Measurements from ENCODE around the gene NCR1. TPM values are rescaled to one million over a fixed set of nuclear protein-coding genes. Genes with fewer than 3 reads are reported as not detected.
"Not testable (repeated sequence)": the region's sequence is repeated elsewhere in the genome, so short reads cannot be mapped to it uniquely, and the experiment has no call there.

NCR1 gene
- total and polyA plus RNA-seq, 10 of the 15 experiments (the other 5 are each of a cell fraction or from before 2014, with no cell fraction given), result 0.06 to 6.9 (median 0.13) TPM; not detected in 7

DNA sequence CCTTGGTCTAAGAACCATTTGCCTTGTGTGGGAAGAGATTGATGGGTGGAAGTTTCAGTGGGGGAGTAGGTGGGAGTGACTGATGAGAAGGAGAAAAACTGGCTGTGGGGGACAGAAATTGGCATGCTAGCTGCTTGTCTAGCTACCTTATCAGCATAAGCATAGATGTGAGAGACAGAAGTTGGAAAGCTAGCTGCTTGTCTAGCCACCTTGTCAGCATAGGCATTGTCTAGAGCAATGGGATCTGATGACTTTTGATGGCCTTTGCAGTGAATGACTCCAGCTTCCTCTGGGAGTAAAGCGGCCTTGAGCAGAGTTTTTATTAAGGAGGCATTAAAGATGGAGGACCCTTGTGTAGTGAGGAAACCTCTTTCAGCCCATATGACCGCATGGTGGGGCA is 9.9 kb upstream of the NCR1 start (continued):
- TF ChIP-seq, protein P1, sequence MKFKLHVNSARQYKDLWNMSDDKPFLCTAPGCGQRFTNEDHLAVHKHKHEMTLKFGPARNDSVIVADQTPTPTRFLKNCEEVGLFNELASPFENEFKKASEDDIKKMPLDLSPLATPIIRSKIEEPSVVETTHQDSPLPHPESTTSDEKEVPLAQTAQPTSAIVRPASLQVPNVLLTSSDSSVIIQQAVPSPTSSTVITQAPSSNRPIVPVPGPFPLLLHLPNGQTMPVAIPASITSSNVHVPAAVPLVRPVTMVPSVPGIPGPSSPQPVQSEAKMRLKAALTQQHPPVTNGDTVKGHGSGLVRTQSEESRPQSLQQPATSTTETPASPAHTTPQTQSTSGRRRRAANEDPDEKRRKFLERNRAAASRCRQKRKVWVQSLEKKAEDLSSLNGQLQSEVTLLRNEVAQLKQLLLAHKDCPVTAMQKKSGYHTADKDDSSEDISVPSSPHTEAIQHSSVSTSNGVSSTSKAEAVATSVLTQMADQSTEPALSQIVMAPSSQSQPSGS (IDR thresholded peaks at IDR 0.05; ENCODE audit: low read length), result no peak
- TF ChIP-seq BRCA1 (IDR thresholded peaks at IDR 0.05; ENCODE audit: low read depth, low read length) (no peak), POLR2AphosphoS2 (IDR thresholded peaks at IDR 0.05; ENCODE audit: low read depth, low read length) (no peak)

DNA sequence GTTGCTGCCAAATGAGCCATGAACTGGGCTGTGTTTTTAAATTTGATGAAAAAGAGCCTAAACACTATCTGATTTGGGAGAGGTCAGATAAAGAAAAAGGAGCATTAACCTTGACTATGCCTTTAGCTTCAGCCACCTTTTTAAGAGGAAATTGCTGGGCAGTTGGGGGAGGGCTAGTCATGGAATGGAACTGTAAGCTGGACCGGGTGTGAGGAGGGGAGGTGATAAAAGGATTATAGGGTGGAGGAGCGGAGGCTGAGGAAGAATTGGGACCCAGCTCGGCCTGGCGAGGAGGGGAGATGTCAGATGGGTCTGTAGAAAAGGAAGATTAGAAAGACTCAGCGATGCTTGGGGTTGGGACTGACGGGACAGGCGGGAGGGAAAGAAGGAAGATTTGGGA is 7.3 kb upstream of the NCR1 start:
- H3K9ac ChIP-seq (ENCODE audit: control insufficient read depth, insufficient read depth, low read length); H4K20me1 ChIP-seq (ENCODE audit: control insufficient read depth, insufficient read depth); H3K4me3 ChIP-seq; H3K4me1 ChIP-seq (ENCODE audit: control insufficient read depth, insufficient read depth, low read length); DNase-seq (ENCODE audit: low read depth, low spot score); H3K27me3 ChIP-seq (replicated peaks in 1 of 2; ENCODE audit: control insufficient read depth in 2 of 2, insufficient read depth in 2 of 2, low read length in 1 of 2); H3K9me3 ChIP-seq (replicated peaks; ENCODE audit: control insufficient read depth, insufficient read depth, low read length); ATAC-seq; CTCF ChIA-PET; H3K36me3 ChIP-seq (ENCODE audit: control insufficient read depth in 2 of 2, insufficient read depth in 2 of 2, low read length in 1 of 2); RAD21 ChIA-PET (ENCODE audit: unreplicated experiment); intact Hi-C loops (cut with micrococcal nuclease; ENCODE audit: unreplicated experiment); in situ Hi-C loops (cut with MboI); H2AFZ ChIP-seq (ENCODE audit: control insufficient read depth, low read depth, low read length); BruUV-seq (replicated peaks); H3K79me2 ChIP-seq (ENCODE audit: control insufficient read depth, insufficient read depth, low read length); SMC1A ChIA-PET (ENCODE audit: uncharacterized antibody, unreplicated experiment); H3K4me2 ChIP-seq (ENCODE audit: control insufficient read depth, insufficient read depth); POLR2A ChIA-PET; FAIRE-seq; H3K27ac ChIP-seq (ENCODE audit: control insufficient read depth, insufficient read depth): not testable (repeated sequence)
- WGBS (ENCODE audit: insufficient coverage, insufficient replicate concordance, low lambda C conversion rate, missing lambda C conversion rate), result 41% methylated on average over 7 of the region's 7 CpGs

DNA sequence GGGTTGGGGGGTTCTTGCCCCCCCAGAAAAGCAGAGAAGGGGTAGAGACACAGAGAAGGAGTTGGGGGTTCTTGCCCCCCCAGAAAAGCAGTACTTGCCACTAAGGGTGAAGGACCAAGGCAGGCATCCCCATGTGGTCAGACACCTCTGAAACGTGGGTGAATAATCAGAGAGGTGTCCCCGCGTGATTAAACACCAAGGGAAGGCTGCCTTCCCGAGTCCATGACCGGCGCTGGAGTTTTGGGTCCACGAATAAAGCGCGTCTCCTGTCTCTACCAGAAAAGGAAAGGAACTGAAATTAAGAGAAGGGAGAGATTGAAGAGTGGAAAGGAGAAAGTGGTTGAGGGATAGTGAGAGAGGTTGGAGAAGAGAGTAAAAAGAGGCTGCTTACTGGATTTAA is 6.3 kb upstream of the NCR1 start:
- DNase-seq (ENCODE audit: low read depth, low spot score); RAD21 ChIA-PET (ENCODE audit: unreplicated experiment); H3K4me3 ChIP-seq; H3K4me2 ChIP-seq (ENCODE audit: control insufficient read depth, insufficient read depth); H3K27ac ChIP-seq (ENCODE audit: control insufficient read depth, insufficient read depth); in situ Hi-C loops (cut with MboI); H2AFZ ChIP-seq (ENCODE audit: control insufficient read depth, low read depth, low read length); H3K9ac ChIP-seq (ENCODE audit: control insufficient read depth, insufficient read depth, low read length); SMC1A ChIA-PET (ENCODE audit: uncharacterized antibody, unreplicated experiment); H3K4me1 ChIP-seq (ENCODE audit: control insufficient read depth, insufficient read depth, low read length); H3K27me3 ChIP-seq (replicated peaks in 1 of 2; ENCODE audit: control insufficient read depth in 2 of 2, insufficient read depth in 2 of 2, low read length in 1 of 2); H4K20me1 ChIP-seq (ENCODE audit: control insufficient read depth, insufficient read depth); ATAC-seq; H3K36me3 ChIP-seq (ENCODE audit: control insufficient read depth in 2 of 2, insufficient read depth in 2 of 2, low read length in 1 of 2); CTCF ChIA-PET; BruUV-seq (replicated peaks); FAIRE-seq; H3K79me2 ChIP-seq (ENCODE audit: control insufficient read depth, insufficient read depth, low read length); H3K9me3 ChIP-seq (replicated peaks; ENCODE audit: control insufficient read depth, insufficient read depth, low read length); intact Hi-C loops (cut with micrococcal nuclease; ENCODE audit: unreplicated experiment); POLR2A ChIA-PET: not testable (repeated sequence)
- 20% methylated on average over 9 of the region's 9 CpGs for WGBS (ENCODE audit: insufficient coverage, insufficient replicate concordance, low lambda C conversion rate, missing lambda C conversion rate)

DNA sequence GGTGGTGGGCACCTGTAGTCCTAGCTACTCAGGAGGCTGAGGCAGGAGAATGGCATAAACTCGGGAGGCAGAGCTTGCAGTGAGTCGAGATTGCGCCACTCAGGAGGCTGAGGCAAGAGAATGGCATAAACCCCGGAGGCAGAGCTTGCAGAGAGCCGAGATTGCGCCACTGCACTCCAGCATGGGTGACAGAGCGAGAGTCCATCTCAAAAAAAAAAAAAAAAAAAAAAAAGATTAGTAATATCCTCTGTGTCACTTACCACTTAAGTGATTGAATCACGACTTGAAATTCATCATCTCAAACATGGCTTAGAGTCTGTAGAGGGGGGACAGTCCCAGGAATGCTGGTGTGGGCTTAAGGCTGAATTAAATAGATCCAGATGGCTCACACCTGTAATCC is 4.8 kb upstream of the NCR1 start:
- FAIRE-seq; intact Hi-C loops (cut with micrococcal nuclease; ENCODE audit: unreplicated experiment); H4K20me1 ChIP-seq (ENCODE audit: control insufficient read depth, insufficient read depth); SMC1A ChIA-PET (ENCODE audit: uncharacterized antibody, unreplicated experiment); H3K27ac ChIP-seq (ENCODE audit: control insufficient read depth, insufficient read depth); DNase-seq (ENCODE audit: low read depth, low spot score); H3K4me3 ChIP-seq; ATAC-seq; CTCF ChIA-PET; BruUV-seq (replicated peaks); H3K27me3 ChIP-seq (replicated peaks in 1 of 2; ENCODE audit: control insufficient read depth in 2 of 2, insufficient read depth in 2 of 2, low read length in 1 of 2); H3K9ac ChIP-seq (ENCODE audit: control insufficient read depth, insufficient read depth, low read length); RAD21 ChIA-PET (ENCODE audit: unreplicated experiment); H3K9me3 ChIP-seq (replicated peaks; ENCODE audit: control insufficient read depth, insufficient read depth, low read length); H3K36me3 ChIP-seq (ENCODE audit: control insufficient read depth in 2 of 2, insufficient read depth in 2 of 2, low read length in 1 of 2); H2AFZ ChIP-seq (ENCODE audit: control insufficient read depth, low read depth, low read length); H3K4me2 ChIP-seq (ENCODE audit: control insufficient read depth, insufficient read depth); in situ Hi-C loops (cut with MboI); H3K79me2 ChIP-seq (ENCODE audit: control insufficient read depth, insufficient read depth, low read length); H3K4me1 ChIP-seq (ENCODE audit: control insufficient read depth, insufficient read depth, low read length): not testable (repeated sequence)
- POLR2A ChIA-PET, result interaction anchor here (0.6 kb wide), 1 partner anchor 724 kb away, joined by 4 read pairs; no protein-coding TSS in a partner anchor
- WGBS (ENCODE audit: insufficient coverage, insufficient replicate concordance, low lambda C conversion rate, missing lambda C conversion rate), result 37% methylated on average over 8 of the region's 8 CpGs
